ENCODE measurements around the gene SEMA4C.

Gene SEMA4C

GRCh38 chr2:96841701-96842495 is 28.0 kb downstream of the SEMA4C start:
- no peak for DNase-seq

- DNase-seq: no peak
Measured at GRCh38 chr2:96839875-96840850, 29.7 kb downstream of the SEMA4C start.

DNA sequence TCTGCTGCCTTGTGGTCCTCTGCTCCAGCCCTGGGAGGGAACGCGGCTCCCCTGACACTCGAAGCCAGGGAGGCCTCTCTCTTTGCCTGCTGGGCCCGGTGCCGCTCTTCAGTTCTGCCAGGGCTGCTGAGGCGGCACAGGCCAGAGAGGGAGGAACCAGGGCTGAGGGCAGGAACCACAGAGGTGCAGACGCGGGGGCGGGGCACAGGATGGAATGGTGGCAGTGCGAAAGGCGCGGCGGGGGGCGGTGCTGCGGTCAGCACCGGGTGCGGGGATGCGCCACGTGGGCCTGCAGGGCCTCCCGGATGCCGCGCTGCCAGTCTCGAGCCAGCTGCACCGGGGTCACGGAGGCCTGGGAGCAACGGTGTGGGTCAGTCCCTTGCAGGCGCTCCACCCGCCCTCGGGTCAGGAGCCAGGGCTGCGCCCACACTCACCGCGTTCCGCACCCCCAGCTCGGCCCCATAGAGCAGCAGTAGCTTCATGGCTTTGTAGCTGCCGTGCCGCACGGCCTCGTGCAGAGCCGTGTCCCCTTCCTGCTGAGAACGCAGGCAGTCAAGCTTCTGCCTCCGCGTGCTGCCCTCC is 30.5 kb downstream of the SEMA4C start:
- no peak for DNase-seq

DNA sequence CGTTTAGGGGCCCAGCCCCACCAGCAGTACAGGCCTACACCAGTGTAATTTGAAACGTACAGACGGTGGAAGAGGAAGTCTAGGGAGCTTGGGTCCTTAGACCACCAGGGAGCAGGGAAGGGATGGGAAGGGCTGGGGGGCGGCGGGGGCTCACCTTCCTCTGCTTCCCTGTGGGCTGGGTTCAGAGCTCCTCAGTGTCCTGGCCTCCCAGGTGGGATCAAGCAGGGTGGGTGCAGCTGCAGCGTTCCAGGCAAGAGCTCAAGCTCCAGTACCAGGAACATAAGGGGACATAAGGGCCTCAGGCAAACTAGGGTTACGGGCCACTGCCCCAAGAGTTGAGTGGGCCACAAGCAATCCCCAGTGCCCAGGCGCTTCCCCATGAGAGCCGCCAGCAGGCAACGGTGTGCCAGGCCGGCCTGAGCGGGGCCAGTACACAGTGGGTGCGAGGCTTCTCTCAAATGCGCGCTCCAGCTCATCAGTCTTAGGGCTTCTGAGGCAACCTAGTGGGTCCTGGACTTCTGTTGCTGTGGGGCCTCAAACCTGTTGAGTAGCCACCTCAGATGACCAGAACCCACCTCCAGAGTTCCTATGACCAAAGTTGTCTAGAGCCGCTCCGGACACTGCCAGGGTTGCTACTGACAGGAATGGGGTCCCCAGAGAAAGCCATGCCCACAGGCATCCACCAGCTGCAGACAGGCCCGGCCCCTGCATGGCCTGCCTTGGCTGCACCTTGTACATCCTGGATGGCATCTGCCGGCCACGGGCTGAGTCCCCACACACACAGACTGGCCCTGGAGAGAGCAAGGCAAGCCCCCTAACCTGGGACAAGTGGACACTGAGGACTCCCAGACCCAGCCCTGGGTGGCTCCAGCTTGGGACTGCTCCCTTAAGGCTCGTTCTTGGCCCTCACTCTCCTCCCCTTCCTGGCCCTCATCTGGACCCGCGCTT is 31.3 kb downstream of the SEMA4C start:
- no peak for DNase-seq

DNA sequence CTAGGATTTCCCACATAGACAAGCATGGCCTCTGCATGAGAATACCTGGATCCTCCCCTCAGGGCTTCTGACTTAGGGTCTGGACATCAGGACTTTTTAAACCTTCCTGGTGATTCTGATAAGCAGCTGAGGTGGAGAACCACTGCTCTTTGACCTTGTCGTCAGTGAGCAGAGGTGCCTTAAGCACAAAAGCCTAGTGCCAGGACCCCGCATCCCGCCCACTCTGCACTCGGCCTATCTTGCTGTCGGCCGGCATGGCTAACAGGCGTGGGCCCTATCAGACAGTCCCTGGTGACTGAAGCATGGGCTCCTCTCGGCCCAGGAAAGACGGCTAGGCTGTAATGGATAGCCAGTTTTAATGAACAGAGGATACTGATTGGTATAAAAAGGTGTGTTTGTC is 32.3 kb downstream of the SEMA4C start:
- DNase-seq: no peak

- DNase-seq: no peak
Measured at GRCh38 chr2:96835830-96836229, 34.0 kb downstream of the SEMA4C start.

- no peak for DNase-seq
Measured at GRCh38 chr2:96832754-96833507, 36.9 kb downstream of the SEMA4C start.

DNA sequence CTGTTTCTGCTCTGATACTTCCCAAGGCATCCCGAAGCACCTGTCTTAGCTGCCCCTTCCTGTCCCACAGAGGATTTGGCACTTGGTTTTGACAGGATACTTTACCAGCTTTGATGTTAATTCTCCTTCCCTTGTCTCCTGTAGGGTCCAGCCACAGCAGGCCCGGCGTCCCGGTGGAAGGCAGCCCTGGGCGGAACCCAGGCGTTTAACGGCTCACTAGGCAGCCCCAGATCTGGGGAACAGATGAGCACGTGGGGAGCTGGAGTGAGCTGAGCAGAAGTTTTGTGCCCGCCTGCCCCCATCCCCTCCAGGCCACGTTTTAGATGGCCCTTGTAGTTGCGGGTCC is 37.5 kb downstream of the SEMA4C start:
- no peak for DNase-seq

- no peak for DNase-seq
Measured at GRCh38 chr2:96831679-96832078, 38.2 kb downstream of the SEMA4C start.

DNA sequence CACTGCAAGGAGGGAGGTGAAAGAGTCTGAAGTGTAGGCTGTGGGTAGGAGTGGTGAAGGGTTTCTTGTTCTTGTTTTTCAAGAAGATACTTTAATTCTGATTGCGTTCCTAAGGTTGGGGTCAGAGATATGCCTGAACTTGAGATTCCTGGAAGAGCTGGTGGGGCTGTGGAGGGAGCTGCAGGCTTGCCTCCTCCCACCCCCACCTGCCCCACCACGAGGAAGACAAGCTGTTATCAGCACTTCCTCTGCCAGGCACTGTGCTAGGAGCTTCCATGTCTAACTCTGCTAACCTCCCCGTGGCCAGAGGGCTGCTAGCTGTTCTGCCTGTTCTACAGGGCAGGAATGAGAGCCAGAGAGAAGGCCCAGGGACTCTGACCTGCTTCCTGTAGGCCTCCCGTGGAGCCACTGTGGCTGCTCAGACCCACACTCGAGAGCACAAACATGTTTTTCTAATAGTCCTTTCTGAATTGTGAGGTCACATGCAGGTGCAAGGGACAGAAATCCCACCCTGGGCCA is 39.8 kb downstream of the SEMA4C start:
- no peak for DNase-seq

GRCh38 chr2:96828874-96829273 is 41.0 kb downstream of the SEMA4C start:
- no peak for DNase-seq

GRCh38 chr2:96828436-96828835 is 41.4 kb downstream of the SEMA4C start:
- no peak for DNase-seq

DNA sequence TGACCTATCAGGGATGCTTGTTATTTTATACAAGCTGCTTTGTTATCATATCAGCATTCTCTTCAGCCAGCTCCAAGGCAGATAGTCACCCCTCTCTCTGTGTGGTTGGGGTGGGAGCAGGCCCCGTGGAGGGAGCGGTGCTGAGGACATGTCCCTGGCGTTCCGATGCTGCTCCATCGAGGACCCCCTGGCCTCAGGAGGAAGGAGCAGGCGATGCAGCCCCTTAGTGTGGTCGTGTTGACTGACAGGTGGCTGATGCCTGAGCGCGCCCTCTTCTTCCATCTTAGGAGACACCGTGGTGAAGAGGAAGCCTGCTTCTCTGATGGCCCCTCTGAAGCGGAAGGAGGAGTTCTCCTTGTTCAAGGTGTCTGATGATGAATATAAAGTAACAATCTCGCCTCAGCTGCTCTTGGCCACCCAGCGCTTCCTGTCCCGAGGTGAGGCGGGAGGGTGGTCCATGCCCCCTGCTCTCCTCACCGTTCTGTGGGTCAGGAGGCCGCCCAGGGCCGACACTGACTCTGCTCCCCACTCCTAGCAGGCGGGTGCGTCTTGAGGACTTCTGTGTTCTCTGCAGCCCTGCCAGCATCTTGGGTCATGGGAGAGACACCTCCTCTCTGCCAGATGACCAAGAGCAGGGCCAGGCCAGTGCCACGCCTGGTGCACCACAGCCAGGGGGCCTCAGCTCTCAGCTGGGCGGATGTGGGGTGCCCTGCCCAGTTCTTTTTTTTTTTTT is 43.2 kb downstream of the SEMA4C start:
- DNase-seq: no peak

GRCh38 chr2:96825057-96825456 is 44.8 kb downstream of the SEMA4C start:
- no peak for DNase-seq

GRCh38 chr2:96824079-96824870 is 45.6 kb downstream of the SEMA4C start:
- DNase-seq: no peak

DNA sequence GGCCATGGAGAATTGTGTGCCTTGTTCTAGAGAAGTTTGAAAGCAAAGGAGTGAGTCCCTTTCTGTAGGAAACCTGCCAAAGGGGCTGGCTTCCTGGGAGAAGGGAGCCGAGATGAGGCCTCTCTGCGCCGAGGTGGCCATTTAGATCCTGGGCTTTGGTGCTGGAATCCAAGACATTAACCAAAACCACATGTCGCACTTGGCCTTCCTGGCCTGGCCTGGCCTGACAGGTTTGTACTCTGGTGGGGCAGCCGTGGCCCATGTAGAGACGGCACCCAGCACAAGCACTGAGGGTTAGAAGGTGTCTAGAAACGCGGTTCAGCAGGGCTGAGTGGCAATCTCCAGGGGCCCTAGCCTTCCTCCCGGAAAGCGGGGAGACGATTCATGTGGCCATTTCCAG is 46.7 kb downstream of the SEMA4C start:
- DNase-seq: no peak

DNA sequence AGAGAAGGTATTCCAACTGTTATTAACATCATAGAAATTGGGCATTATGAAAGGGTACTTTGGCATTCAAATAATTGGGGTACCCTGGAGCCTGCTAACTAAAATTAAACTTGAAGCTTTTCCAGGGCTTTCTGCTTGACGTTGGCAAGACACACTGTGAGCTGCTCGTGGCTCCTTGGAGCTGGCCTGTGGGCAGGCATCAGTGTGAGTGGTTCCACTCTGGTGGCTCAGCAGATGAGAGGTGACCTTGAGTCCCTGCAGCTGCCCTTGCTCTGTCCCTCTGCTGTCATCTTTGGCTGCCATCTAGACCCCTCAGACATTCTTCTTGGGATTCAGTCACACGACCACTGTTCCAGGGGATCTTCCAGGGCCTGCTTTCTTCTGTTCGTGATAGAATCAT is 47.1 kb downstream of the SEMA4C start:
- no peak for DNase-seq

- no peak for DNase-seq
Measured at GRCh38 chr2:96821113-96821675, 48.7 kb downstream of the SEMA4C start.

DNA sequence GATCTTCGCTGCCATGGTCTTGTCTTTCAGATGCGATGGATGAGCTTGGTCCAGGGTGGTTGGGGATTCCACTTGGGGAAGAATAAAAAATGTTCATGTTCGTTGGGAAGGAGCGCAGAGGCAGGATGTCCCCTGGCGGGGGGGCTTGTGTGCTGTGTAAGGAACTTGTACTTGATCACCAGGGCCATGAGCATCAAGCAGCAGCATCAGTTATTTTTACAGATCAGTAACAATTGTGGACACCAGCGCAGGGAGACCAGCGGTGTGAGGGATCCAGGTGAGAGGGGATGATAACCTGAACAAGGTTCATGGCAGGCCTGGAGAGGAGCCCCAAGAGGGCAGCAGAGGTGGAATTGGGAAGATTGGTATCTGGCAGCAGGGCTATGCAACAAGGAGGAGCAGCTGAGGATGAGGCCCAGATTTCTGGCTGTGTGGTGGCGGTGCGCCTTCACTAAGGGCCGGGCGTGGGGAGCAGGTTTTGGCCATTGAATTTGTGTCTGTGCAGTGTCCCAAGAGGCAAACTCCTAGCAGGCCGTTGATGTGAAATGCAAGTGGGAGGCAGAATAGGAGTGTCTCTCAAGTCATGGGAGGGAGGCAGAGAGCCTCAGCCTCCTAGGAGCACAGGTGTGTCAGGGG is 49.9 kb downstream of the SEMA4C start:
- no peak for DNase-seq

All from RPMI8226 (cell line).